NCI-H1694 treated with DMSO at 0.1 percent for 48 hours (cell line): ENCODE measurements around the gene GALE.
"Not testable (repeated sequence)": the region's sequence is repeated elsewhere in the genome, so short reads cannot be mapped to it uniquely, and the experiment has no call there.

ENCODE experiments used
- DNase-seq: peaks from one replicate; lab custom pipeline; 2025; lab: John Stamatoyannopoulos, UW

GALE gene

GRCh38 chr1:23800400-23801337 lies at the start of gene GALE:
GALE (minus strand) TSS chr1:23800754; CDS start chr1:23799007, 1,747 bp downstream.
- DNase-seq: peak; percentile 76

- DNase-seq: no peak
Observed at GRCh38 chr1:23848673-23849616, 48.4 kb upstream of the GALE start.

GRCh38 chr1:23847482-23848095 lies 47.0 kb upstream of the GALE start:
- DNase-seq: not testable (repeated sequence)

- no peak for DNase-seq
Observed at GRCh38 chr1:23845163-23845562, 44.6 kb upstream of the GALE start.

- no peak for DNase-seq
Observed at GRCh38 chr1:23843644-23844043, 43.1 kb upstream of the GALE start.

- peak; percentile 24 for DNase-seq
Observed at GRCh38 chr1:23838401-23838866, 37.9 kb upstream of the GALE start.

GRCh38 chr1:23837908-23838307 lies 37.4 kb upstream of the GALE start:
- no peak for DNase-seq

GRCh38 chr1:23836037-23836436 lies 35.5 kb upstream of the GALE start:
- no peak for DNase-seq

- not testable (repeated sequence) for DNase-seq
Observed at GRCh38 chr1:23834156-23834555, 33.6 kb upstream of the GALE start.

- DNase-seq: no peak
Observed at GRCh38 chr1:23827717-23828116, 27.2 kb upstream of the GALE start.

- not testable (repeated sequence) for DNase-seq
Observed at GRCh38 chr1:23826590-23826989, 26.0 kb upstream of the GALE start.

- DNase-seq: no peak
Observed at GRCh38 chr1:23825762-23826522, 25.4 kb upstream of the GALE start.

GRCh38 chr1:23825076-23825761 lies 24.7 kb upstream of the GALE start, which contains the start of gene HMGCL:
HMGCL (minus strand) TSS chr1:23825429; CDS start chr1:23825415, 14 bp downstream.
- peak; percentile 82 for DNase-seq

GRCh38 chr1:23824711-23825075 lies 24.1 kb upstream of the GALE start:
- no peak for DNase-seq

GRCh38 chr1:23823767-23824166 lies 23.2 kb upstream of the GALE start:
- no peak for DNase-seq

GRCh38 chr1:23817633-23818032 lies 17.1 kb upstream of the GALE start:
- no peak for DNase-seq

GRCh38 chr1:23816906-23817305 lies 16.4 kb upstream of the GALE start:
- DNase-seq: no peak

GRCh38 chr1:23816361-23816760 lies 15.8 kb upstream of the GALE start:
- DNase-seq: no peak

GRCh38 chr1:23814016-23814415 lies 13.5 kb upstream of the GALE start:
- no peak for DNase-seq

- DNase-seq: peak; percentile 23
Observed at GRCh38 chr1:23810818-23811540, 10.4 kb upstream of the GALE start.
